Measurements from ENCODE around the gene IFT88. TPM values are rescaled to one million over a fixed set of nuclear protein-coding genes. Genes with fewer than 3 reads are reported as not detected.

IFT88 gene
- polyA plus RNA-seq, 1 experiment = 3.8 TPM

DNA sequence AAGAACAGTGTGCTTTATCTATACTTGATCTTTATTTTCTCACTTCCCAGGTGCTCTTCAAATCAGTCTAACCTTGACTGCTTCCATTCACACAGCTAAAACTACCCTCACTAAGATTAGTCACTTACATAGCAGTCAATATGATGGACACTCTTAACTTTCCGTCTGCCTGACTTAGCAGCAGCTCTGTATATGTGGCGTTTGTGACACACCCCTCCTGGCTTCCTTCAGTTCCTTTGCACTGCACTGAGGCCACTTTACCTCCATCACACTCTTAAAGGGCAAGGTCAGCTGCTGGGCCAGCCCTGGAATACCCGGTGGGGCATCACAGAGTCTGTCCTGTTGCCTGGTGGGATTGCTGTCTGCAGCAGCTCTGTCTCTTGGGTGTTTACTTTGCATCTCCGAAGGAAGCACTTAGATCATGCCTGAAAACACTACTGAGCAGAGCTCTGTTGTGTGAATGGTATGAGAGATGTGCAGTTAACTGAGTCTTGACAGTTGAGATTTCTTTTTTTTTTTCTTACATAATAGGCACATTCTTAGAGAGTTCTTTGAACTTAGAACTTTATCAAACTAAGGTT lies 101.0 kb downstream of the IFT88 start:
- H3K27me3 ChIP-seq (ENCODE audit: control insufficient read depth, insufficient read depth, low read length) = no peaks in the 10 kb centered on the region
- POLR2A ChIA-PET = no interaction called here
- no peak overlapping the region for H3K4me3 ChIP-seq (ENCODE audit: low read depth, low read length)
- DNase-seq (ENCODE audit: low read depth) = no peak
- CTCF ChIA-PET = interaction anchor here (0.9 kb wide), 1 partner anchor 35 kb away, joined by 3 read pairs; no protein-coding TSS in a partner anchor
- TF ChIP-seq, protein P1, sequence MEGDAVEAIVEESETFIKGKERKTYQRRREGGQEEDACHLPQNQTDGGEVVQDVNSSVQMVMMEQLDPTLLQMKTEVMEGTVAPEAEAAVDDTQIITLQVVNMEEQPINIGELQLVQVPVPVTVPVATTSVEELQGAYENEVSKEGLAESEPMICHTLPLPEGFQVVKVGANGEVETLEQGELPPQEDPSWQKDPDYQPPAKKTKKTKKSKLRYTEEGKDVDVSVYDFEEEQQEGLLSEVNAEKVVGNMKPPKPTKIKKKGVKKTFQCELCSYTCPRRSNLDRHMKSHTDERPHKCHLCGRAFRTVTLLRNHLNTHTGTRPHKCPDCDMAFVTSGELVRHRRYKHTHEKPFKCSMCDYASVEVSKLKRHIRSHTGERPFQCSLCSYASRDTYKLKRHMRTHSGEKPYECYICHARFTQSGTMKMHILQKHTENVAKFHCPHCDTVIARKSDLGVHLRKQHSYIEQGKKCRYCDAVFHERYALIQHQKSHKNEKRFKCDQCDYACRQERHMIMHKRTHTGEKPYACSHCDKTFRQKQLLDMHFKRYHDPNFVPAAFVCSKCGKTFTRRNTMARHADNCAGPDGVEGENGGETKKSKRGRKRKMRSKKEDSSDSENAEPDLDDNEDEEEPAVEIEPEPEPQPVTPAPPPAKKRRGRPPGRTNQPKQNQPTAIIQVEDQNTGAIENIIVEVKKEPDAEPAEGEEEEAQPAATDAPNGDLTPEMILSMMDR (IDR thresholded peaks at IDR 0.05; ENCODE audit: insufficient read depth, low read depth, low read length) = no peak
- H3K36me3 ChIP-seq (ENCODE audit: control insufficient read depth, insufficient read depth, low read length) = no peaks in the 10 kb centered on the region

DNA sequence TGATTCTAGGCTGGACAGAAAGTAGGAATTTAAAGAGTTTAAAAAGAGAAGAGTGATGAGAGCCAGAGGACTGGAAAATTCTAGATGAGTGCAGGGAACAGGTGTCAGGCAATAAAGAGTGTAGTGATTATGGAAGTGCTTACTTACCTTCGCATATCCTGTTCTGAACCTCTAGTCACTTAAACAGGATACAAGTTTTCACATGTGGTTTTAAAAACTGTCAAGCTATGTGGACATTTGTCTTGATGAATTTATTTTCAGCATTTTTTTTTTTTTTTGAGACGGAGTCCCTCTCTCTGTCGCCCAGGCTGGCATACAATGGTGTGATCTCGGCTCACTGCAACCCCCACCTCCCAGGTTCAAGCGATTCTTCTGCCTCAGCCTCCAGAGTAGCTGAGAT lies 102.2 kb downstream of the IFT88 start:
- no peaks in the 10 kb centered on the region for H3K36me3 ChIP-seq (ENCODE audit: control insufficient read depth, insufficient read depth, low read length)
- H3K4me3 ChIP-seq (ENCODE audit: low read depth, low read length) = no peak overlapping the region
- no peaks in the 10 kb centered on the region for H3K27me3 ChIP-seq (ENCODE audit: control insufficient read depth, insufficient read depth, low read length)
- CTCF ChIA-PET = interaction anchor here (0.7 kb wide), 1 partner anchor 14 kb away, joined by 4 read pairs; no protein-coding TSS in a partner anchor
- POLR2A ChIA-PET = no interaction called here
- DNase-seq (ENCODE audit: low read depth) = no peak
- TF ChIP-seq, protein P1 (IDR thresholded peaks at IDR 0.05; ENCODE audit: insufficient read depth, low read depth, low read length) = no peak

DNA sequence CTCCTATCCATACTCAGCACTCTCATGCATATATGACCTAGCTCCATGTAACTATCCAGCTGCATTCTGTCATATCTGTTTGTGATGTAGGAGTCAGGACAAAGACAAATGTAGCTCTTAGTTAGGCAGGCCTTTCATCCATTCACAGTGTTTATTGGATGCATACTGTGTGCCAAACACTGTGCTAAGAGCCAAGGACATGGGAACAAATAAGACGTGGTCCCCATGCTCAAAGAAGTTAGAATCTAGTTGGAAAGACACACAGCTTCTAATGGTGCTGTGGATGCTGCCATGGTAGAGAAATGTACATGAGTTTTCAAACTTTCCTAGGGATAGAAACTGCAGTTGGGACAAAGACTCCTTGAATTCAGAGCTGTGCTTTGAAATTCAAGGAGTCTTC lies 104.8 kb downstream of the IFT88 start:
- CTCF ChIA-PET = interaction anchor here (2.0 kb wide), 1 partner anchor 10 kb away, joined by 5 read pairs; no protein-coding TSS in a partner anchor

DNA sequence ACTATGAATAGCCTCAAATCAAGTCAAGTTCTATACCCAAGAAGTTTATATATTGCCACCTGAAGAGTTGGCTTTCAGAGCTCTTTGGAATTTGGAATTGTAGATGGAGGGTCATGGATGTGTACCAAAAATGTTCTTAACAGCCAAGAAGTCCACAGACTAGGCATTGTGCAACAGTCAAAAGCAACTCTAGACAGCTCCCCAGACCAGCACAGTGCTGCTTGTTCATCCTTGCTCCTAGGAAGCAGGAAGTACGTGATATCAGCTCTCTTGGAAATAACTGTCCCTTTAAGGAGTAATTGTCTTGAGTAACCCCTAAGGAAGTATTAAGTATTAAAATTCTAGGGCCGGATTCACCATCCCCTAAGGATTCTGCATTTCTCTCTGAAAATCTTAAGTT lies 105.8 kb downstream of the IFT88 start:
- DNase-seq (ENCODE audit: low read depth) = no peak
- H3K36me3 ChIP-seq (ENCODE audit: control insufficient read depth, insufficient read depth, low read length) = no peaks in the 10 kb centered on the region
- ChIA-PET POLR2A (no interaction called here), CTCF (interaction anchor here (2.0 kb wide), 1 partner anchor 9 kb away, joined by 5 read pairs; no protein-coding TSS in a partner anchor)
- H3K4me3 ChIP-seq (ENCODE audit: low read depth, low read length) = no peak overlapping the region
- TF ChIP-seq, protein P1 (IDR thresholded peaks at IDR 0.05; ENCODE audit: insufficient read depth, low read depth, low read length) = no peak
- no peaks in the 10 kb centered on the region for H3K27me3 ChIP-seq (ENCODE audit: control insufficient read depth, insufficient read depth, low read length)

More for the DNA sequence above, 104.8 kb downstream of the IFT88 start:
- no peak overlapping the region for H3K4me3 ChIP-seq (ENCODE audit: low read depth, low read length)
- H3K36me3 ChIP-seq (ENCODE audit: control insufficient read depth, insufficient read depth, low read length) = no peaks in the 10 kb centered on the region
- DNase-seq (ENCODE audit: low read depth) = no peak
- TF ChIP-seq, protein P1 (IDR thresholded peaks at IDR 0.05; ENCODE audit: insufficient read depth, low read depth, low read length) = no peak
- no peaks in the 10 kb centered on the region for H3K27me3 ChIP-seq (ENCODE audit: control insufficient read depth, insufficient read depth, low read length)
- POLR2A ChIA-PET = no interaction called here

DNA sequence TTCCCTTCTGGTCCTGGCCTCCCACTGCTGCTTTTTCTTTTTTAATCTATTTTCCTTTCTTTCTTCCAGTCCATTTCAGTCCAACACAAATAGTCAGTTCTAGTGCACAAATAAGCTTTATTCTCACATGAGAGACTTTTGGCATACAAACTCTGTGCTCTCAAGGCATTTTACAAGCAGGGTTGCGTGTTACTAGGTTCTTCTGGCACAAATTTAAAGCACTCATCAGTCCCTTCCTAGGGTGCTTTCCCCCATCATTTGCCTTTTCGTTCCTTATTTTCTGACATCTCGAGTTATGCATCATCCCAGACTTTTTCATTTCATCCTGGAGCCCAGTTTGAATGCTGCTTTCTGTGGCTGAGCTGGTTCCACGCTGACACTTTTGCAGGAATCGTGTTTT lies 106.8 kb downstream of the IFT88 start:
- Histone ChIP-seq H3K27me3 (ENCODE audit: control insufficient read depth, insufficient read depth, low read length) (no peaks in the 10 kb centered on the region), H3K36me3 (ENCODE audit: control insufficient read depth, insufficient read depth, low read length) (no peaks in the 10 kb centered on the region), H3K4me3 (ENCODE audit: low read depth, low read length) (no peak overlapping the region)
- TF ChIP-seq, protein P1 (IDR thresholded peaks at IDR 0.05; ENCODE audit: insufficient read depth, low read depth, low read length) = no peak
- DNase-seq (ENCODE audit: low read depth) = no peak
- POLR2A ChIA-PET = no interaction called here
- CTCF ChIA-PET = no interaction called here
